ENCODE results near the gene STUB1. TPM values are rescaled to one million over a fixed set of nuclear protein-coding genes. Genes with fewer than 3 reads are reported as not detected.
A peak's percentile ranks its signal among the peaks of the same experiment; 100 is the strongest.

Gene STUB1
- total RNA-seq, 1 experiment from 2014 or later, result 145 TPM

DNA sequence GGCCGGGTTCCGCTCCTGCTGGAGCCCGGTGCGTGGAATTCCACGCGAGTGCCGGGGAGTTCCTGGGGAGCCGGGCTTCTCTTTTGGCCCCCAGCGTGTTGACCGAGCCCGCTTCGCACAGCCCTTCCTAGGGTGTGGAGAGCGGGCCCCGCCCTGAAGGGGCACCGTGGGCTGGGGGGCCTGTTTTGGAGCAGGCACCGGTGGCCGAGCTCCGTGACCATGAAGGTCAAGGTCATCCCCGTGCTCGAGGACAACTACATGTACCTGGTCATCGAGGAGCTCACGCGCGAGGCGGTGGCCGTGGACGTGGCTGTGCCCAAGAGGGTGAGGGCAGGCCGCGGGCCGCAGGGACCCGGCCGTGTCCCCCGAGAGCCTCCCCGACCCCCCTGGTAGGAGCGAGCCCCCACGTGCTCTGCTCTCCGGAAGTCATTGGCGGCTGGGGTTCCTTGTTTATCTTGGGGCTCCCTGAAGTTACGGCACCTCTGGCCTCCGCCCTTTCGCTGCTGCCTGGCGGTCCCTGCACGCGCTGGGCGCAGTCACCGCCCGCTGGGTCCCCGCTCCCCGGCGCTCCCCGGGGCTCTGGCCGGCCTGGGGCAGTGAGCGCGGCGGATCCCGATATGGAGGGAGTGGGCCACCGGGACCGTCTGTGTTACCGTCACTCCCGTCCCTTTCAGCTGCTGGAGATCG, 47.2 kb downstream of the STUB1 start:
- DNase-seq (ENCODE audit: low spot score), result no peak
- in situ Hi-C loops (cut with HindIII; ENCODE audit: low sequenced_read_pairs), result no loop called here

- in situ Hi-C loops (cut with HindIII; ENCODE audit: low sequenced_read_pairs), result no loop called here
- DNase-seq (ENCODE audit: low spot score), result peak; percentile 81
Measured at GRCh38 chr16:728131-728889, 48.1 kb downstream of the STUB1 start.

GRCh38 chr16:728890-729744, 48.9 kb downstream of the STUB1 start:
- in situ Hi-C loops (cut with HindIII; ENCODE audit: low sequenced_read_pairs), result no loop called here
- no peak for DNase-seq (ENCODE audit: low spot score)

- in situ Hi-C loops (cut with HindIII; ENCODE audit: low sequenced_read_pairs), result no loop called here
- DNase-seq (ENCODE audit: low spot score), result no peak
Measured at GRCh38 chr16:729768-730665, 49.8 kb downstream of the STUB1 start.

- DNase-seq (ENCODE audit: low spot score), result no peak
- in situ Hi-C loops (cut with HindIII; ENCODE audit: low sequenced_read_pairs), result no loop called here
Measured at GRCh38 chr16:730666-731509, 50.7 kb downstream of the STUB1 start.

GRCh38 chr16:732332-732731, 52.1 kb downstream of the STUB1 start:
- no peak for DNase-seq (ENCODE audit: low spot score)
- in situ Hi-C loops (cut with HindIII; ENCODE audit: low sequenced_read_pairs), result no loop called here

Other genes starting within 250 kb of the STUB1 start
- gene CAPN15, start 152.7 kb upstream of the STUB1 start, total RNA-seq (2014; rRNA removed; shearing (Covaris generic)), result 38.8 and 54.3 TPM in 2 replicates
- 0.41 and 2.3 TPM in 2 replicates for gene PRR35, start 120.0 kb upstream of the STUB1 start, total RNA-seq (2014; rRNA removed; shearing (Covaris generic))
- 2.7 and 4.1 TPM in 2 replicates for gene NHLRC4, start 113.4 kb upstream of the STUB1 start, total RNA-seq (2014; rRNA removed; shearing (Covaris generic))
- 38.8 and 54.4 TPM in 2 replicates for gene PIGQ, start 110.4 kb upstream of the STUB1 start, total RNA-seq (2014; rRNA removed; shearing (Covaris generic))
- 28.6 and 32.2 TPM in 2 replicates for gene RAB40C, start 90.3 kb upstream of the STUB1 start, total RNA-seq (2014; rRNA removed; shearing (Covaris generic))
- gene WFIKKN1, start 49.4 kb upstream of the STUB1 start, total RNA-seq (2014; rRNA removed; shearing (Covaris generic)), result 44.6 and 64.4 TPM in 2 replicates
- gene METTL26, start 44.1 kb upstream of the STUB1 start, total RNA-seq (2014; rRNA removed; shearing (Covaris generic)), result 119 and 161 TPM in 2 replicates
- 65.4 and 108 TPM in 2 replicates for gene MCRIP2, start 38.6 kb upstream of the STUB1 start, total RNA-seq (2014; rRNA removed; shearing (Covaris generic))
- 25.0 and 39.8 TPM in 2 replicates for gene WDR90, start 31.0 kb upstream of the STUB1 start, total RNA-seq (2014; rRNA removed; shearing (Covaris generic))
- gene RHOT2, start 12.3 kb upstream of the STUB1 start, total RNA-seq (2014; rRNA removed; shearing (Covaris generic)), result 83.4 and 104 TPM in 2 replicates
- gene RHBDL1, start 4.7 kb upstream of the STUB1 start, total RNA-seq (2014; rRNA removed; shearing (Covaris generic)), result 1.1 and 1.5 TPM in 2 replicates
- gene JMJD8, start 3.9 kb downstream of the STUB1 start, total RNA-seq (2014; rRNA removed; shearing (Covaris generic)), result 3.8 and 4.0 TPM in 2 replicates
- gene WDR24, start 10.0 kb downstream of the STUB1 start, total RNA-seq (2014; rRNA removed; shearing (Covaris generic)), result 6.2 and 7.9 TPM in 2 replicates
- gene FBXL16, start 25.4 kb downstream of the STUB1 start, total RNA-seq (2014; rRNA removed; shearing (Covaris generic)), result 14.6 and 19.4 TPM in 2 replicates
- gene METRN, start 34.7 kb downstream of the STUB1 start, total RNA-seq (2014; rRNA removed; shearing (Covaris generic)), result 428 and 493 TPM in 2 replicates
- gene ANTKMT, start 40.7 kb downstream of the STUB1 start, total RNA-seq (2014; rRNA removed; shearing (Covaris generic)), result 45.5 and 47.6 TPM in 2 replicates
- 20.0 and 26.4 TPM in 2 replicates for gene CCDC78, start 46.0 kb downstream of the STUB1 start, total RNA-seq (2014; rRNA removed; shearing (Covaris generic))
- 42.3 and 43.1 TPM in 2 replicates for gene HAGHL, start 46.7 kb downstream of the STUB1 start, total RNA-seq (2014; rRNA removed; shearing (Covaris generic))
- 29.6 and 49.4 TPM in 2 replicates for gene CIAO3, start 60.6 kb downstream of the STUB1 start, total RNA-seq (2014; rRNA removed; shearing (Covaris generic))
- 0.14 and 1.8 TPM in 2 replicates for gene MSLN, start 80.3 kb downstream of the STUB1 start, total RNA-seq (2014; rRNA removed; shearing (Covaris generic))
- 69.3 and 95.5 TPM in 2 replicates for gene RPUSD1, start 108.0 kb downstream of the STUB1 start, total RNA-seq (2014; rRNA removed; shearing (Covaris generic))
- gene CHTF18, start 108.2 kb downstream of the STUB1 start, total RNA-seq (2014; rRNA removed; shearing (Covaris generic)), result 60.2 and 61.4 TPM in 2 replicates
- 0.17 TPM in 1 of 2 replicates, not detected in the other for gene GNG13, start 120.3 kb downstream of the STUB1 start, total RNA-seq (2014; rRNA removed; shearing (Covaris generic))